GM19328 (cell line): ENCODE measurements around the gene RNF187.

ENCODE experiments used
- ATAC-seq: cut with Tn5 transposase; IDR thresholded peaks from one replicate; pipeline ENCODE4 v1.9.1; 2021; ENCODE audit warnings: mild to moderate bottlenecking, moderate library complexity; ENCODE audit not compliant: unreplicated experiment

RNF187 gene

GRCh38 chr1:228507961-228508652, 20.9 kb downstream of the RNF187 start:
- no peak for ATAC-seq

DNA sequence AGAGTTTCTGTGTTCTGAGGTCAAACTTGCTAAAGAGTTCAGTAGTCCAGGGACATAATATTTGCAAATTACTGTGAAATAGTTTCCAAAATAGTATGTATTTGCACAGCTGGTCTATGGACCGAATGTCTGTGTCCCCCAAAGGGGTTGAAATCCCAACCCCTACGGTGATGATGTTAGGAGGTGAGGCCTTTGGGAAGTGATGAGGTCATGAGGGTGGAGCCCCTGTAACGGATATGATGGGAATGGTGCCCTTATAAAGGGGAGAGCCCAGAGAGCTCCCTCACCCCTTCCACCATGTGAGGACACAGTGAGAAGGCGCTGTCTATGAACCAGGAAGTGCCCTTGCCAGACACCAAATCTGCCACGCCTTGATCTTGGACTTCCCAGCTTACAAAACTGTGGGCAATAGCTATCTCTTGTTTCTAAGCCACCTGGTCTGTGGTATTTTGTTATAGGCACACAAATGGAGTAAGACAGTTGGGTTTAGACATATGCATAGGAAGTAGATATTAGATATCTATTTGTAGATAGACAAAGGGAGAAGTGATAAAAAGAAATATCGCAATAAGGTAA, 21.7 kb downstream of the RNF187 start:
- ATAC-seq = no peak

GRCh38 chr1:228510101-228510802, 23.1 kb downstream of the RNF187 start:
- ATAC-seq = no peak

- ATAC-seq = no peak
Observed at GRCh38 chr1:228510803-228511413, 23.7 kb downstream of the RNF187 start.

DNA sequence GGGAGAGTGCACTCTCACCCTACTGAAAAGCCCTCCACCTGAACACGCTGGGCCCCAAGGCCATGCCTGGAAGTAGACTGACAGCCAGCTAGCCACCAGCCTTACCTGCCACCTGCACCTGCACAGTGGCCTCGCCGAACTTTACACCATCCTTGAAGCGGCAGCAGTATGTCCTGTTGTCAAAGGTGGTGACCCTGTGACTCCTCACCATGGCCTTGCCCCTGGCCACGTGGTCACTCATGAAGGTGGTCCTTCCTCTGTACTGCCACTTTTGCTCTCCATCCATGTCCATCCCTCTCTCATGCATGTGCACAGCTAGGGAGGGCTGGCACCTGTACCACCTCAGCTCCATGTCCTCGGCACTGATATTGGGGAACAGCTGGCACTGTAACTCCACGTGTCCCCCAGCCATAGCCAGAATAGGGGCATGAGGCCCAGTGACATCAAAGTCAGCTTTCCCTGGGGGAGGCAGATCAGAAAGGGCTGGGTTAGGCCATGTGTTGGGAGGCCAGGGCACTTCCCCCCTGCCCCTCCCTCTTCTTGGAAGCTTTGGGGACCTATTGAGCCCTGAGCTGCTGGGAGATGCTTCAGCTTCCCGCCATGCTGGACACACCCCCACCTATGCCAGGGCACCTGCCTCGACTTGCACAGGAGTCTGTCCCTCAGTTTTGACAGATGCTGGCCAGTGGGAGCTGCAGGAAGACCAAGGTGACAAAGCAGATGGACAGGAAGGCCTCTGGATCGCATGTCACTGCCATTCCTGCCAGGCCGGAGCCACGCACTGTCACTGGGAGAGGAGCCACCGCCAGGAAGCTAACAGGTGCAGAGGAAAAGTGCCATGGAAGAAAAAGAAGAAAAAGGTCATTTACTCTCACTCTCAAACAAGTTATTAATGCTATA, 24.6 kb downstream of the RNF187 start:
- ATAC-seq = no peak

GRCh38 chr1:228512781-228513198, 25.6 kb downstream of the RNF187 start:
- ATAC-seq = no peak

- no peak for ATAC-seq
Observed at GRCh38 chr1:228513236-228513900, 26.2 kb downstream of the RNF187 start.

DNA sequence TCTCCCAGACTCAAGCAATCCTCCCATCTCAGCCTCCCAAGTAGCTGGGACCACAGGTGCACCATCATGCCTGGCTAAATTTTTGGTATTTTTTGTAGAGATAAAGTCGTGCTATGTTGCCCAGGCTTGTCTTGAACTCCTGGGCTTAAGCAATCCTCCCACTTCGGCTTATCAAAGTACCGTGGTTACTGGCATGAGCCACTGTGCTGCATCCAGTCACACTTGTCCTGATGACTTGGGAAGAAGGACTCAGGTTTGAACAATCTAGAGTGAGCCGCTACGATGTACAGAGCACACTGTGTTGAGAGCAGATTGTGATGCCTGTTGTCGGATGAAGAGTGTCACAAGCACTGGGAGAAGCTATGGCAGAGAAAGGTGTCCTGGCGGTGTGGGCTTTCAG, 27.2 kb downstream of the RNF187 start:
- no peak for ATAC-seq

DNA sequence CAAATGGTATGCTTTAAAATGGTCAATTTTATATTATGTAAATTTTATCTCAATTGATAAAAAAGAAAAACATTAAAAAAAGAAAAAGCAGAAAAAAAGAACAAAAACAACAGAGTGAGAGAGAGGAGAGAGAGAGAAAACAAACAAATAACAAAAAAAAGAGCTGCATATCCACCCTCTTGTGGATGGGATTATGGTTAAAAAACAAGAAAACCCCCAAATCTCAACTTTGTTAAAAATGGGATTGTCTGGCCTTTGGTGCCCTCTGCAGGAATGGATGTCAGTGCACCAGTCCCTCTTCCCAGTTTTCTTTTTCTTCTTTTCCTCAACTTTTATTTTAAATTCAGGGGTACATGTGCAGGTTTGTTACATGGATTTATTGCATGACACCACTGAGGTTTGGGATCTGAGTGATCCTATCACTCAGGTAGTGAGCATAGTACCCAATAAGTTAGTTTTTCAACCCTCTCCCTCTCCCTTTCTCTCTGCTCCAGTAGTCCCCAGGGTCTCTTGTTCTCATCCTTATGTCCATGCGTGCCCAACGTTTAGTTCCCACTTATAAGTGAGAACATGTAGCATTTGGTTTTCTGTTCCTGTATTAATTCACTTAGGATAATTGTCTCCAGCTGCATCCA, 28.1 kb downstream of the RNF187 start:
- no peak for ATAC-seq

GRCh38 chr1:228517655-228518054, 30.5 kb downstream of the RNF187 start:
- ATAC-seq = no peak

DNA sequence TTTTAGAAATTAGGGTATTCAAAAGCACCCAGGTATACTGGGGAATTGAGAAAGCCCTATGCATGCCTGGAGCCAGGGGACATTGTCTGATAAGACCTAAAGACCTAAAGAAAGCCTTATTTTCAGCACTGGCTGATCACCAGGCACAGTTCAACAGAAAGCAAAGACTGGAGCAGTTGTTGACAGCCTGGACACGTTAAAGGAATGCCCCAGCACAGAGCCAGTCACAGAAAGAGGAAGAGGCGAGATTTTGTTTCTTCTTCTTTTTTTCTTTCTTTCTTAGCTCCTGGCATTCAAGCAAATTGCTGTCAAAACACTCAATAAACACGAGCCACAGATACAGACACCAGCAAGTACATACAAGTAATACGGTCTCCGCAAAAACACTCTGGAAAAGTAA, 40.4 kb downstream of the RNF187 start:
- ATAC-seq = no peak

GRCh38 chr1:228528612-228529011, 41.4 kb downstream of the RNF187 start:
- no peak for ATAC-seq

GRCh38 chr1:228530086-228530758, 43.0 kb downstream of the RNF187 start:
- no peak for ATAC-seq

DNA sequence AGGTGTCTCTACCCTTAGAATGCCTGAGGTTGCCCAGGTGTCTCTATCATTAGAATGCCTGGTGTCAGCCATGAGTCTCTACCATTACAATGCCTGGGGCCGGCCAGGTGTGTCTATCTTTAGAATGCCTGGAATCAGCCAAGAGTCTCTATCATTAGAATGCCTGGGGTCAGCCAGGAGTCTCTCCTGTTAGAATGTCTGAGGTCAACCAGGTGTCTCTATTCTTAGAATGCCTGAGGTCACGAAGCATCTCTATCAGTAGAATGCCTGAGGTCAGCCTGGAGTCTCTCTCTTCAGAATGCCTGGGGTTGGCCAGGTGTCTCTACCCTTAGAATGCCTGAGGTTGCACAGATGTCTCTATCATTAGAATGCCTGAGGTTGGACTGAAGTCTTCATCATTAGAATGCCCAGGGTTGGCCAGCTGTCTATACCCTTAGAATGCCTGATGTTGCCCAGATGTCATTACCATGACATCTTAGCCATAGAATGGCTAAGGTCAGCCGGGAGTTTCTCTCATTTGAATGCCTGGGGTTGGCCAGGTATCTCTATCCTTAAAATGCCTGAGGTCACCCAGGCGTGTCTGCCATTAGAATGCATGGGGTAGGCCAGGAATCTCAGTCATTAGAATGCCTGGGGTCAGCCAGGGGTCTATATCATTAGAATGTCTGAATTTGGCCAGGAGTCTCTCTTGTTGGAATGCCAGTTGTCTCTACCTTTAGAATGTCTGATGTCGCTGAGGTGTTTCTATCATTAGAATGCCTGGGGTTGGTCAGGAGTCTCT, 44.0 kb downstream of the RNF187 start:
- no peak for ATAC-seq

DNA sequence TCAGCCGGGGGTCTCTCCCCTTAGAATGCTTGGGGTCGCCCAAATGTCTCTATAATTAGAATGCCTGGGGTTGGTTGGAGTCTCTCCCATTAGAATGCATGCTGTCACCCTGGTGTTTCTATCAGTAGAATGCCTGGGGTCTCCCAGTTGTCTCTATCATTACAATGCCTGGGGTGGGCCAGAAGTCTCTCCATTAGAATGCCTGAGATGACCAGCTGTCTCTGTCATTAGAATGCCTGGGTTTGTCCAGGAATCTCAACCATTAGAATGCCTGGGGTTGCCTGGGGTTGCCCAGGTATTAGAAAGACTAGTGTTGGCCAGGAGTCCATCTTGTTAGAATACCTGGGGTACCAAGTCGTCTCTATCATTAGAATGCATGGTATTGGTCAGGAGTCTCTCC, 51.6 kb downstream of the RNF187 start:
- ATAC-seq = no peak

DNA sequence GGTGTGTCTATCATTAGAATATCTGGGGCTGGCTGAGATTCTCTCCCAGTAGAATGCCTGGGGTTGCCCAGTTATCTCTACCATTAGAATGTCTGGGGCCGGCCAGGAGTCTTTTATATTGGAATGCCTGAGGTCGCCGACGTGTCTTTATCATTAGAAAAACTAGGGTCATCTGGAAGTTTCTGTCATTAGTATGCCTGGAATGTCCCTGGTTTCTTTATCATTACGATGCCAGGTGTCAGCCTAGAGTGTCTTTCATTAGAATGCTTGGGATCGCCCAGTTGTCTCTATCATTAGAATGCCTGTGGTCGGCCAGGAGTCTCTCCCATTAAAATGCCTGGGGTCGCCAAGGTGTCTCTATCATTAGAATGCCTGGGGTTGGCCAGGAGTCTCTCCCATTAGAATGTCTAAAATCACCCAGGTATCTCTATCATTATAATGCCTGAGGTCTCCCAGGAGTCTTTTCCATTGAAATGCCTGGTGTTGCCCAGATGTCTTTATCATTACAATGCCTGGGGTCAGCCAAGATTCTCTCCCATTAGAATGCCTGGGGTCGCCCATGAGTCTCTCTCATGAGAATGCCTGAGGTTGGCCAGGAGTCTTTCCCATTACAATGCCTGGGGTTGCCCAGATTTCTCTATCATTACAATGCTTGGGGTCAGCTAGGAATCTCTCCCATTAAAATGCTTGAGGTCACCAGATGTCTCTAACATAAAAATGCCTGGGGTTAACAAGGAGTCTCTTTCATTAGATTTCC, 53.2 kb downstream of the RNF187 start:
- ATAC-seq = no peak

- no peak for ATAC-seq
Observed at GRCh38 chr1:228541725-228542124, 54.5 kb downstream of the RNF187 start.

DNA sequence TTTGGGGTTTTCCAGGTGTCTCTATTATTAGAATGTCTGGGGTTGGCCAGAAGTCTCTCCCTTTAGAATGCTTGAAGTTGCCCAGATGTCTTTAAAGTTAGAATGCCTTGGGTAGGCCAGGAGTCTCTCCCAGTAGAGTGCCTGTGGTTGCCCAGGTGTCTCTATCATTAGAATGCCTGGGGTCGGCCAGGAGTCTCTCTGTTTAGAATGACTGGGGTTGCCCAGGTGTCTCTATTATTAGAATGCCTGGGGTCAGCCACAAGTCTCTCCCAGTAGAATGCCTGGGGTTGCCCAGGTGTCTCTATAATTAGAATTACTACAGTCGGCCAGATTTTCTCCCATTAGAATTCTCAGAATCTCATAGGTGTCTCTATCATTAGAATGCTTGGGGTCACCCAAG, 55.2 kb downstream of the RNF187 start:
- ATAC-seq = no peak
